HG03159 (cell line): ENCODE measurements around the gene EXD3.
A peak's percentile ranks its signal among the peaks of the same experiment; 100 is the strongest.

Experiments used
- ATAC-seq: cut with Tn5 transposase; IDR thresholded peaks from one replicate; pipeline ENCODE4 v1.9.1; 2021; ENCODE audit warnings: mild to moderate bottlenecking, moderate library complexity; ENCODE audit not compliant: unreplicated experiment

EXD3 gene

GRCh38 chr9:137447722-137448601 is 25.0 kb upstream of the EXD3 start:
- no peak for ATAC-seq

GRCh38 chr9:137446851-137447471 is 24.0 kb upstream of the EXD3 start:
- no peak for ATAC-seq

GRCh38 chr9:137445930-137446431 is 23.0 kb upstream of the EXD3 start:
- ATAC-seq, result no peak

GRCh38 chr9:137445275-137445807 is 22.4 kb upstream of the EXD3 start:
- ATAC-seq, result peak; percentile 49

- ATAC-seq, result no peak
Observed at GRCh38 chr9:137444106-137444790, 21.3 kb upstream of the EXD3 start.

GRCh38 chr9:137441935-137442321 is 19.0 kb upstream of the EXD3 start:
- no peak for ATAC-seq

- ATAC-seq, result no peak
Observed at GRCh38 chr9:137441289-137441934, 18.4 kb upstream of the EXD3 start, which contains the start of gene ENTPD8. TSS of gene ENTPD8 (minus strand) at chr9:137441357. CDS start at chr9:137438285, 3,072 bp downstream.

- ATAC-seq, result no peak
Observed at GRCh38 chr9:137439158-137439714, 16.3 kb upstream of the EXD3 start.

- no peak for ATAC-seq
Observed at GRCh38 chr9:137438591-137439157, 15.7 kb upstream of the EXD3 start.

- no peak for ATAC-seq
Observed at GRCh38 chr9:137437691-137438590, 15.0 kb upstream of the EXD3 start.

GRCh38 chr9:137436761-137437600 is 14.0 kb upstream of the EXD3 start:
- no peak for ATAC-seq

GRCh38 chr9:137435980-137436760 is 13.2 kb upstream of the EXD3 start:
- no peak for ATAC-seq

- no peak for ATAC-seq
Observed at GRCh38 chr9:137435381-137435891, 12.5 kb upstream of the EXD3 start.

- no peak for ATAC-seq
Observed at GRCh38 chr9:137434498-137435380, 11.8 kb upstream of the EXD3 start.

- ATAC-seq, result no peak
Observed at GRCh38 chr9:137433916-137434431, 11.0 kb upstream of the EXD3 start.

- no peak for ATAC-seq
Observed at GRCh38 chr9:137433349-137433915, 10.5 kb upstream of the EXD3 start.
